ENCODE data around the gene PPP4R2. TPM values are rescaled to one million over a fixed set of nuclear protein-coding genes. Genes with fewer than 3 reads are reported as not detected.
"Not testable (repeated sequence)": the region's sequence is repeated elsewhere in the genome, so short reads cannot be mapped to it uniquely, and the experiment has no call there.

The PPP4R2 gene
- total RNA-seq, 3 donors from 2014 or later (not counting 1 experiment from before 2014, with no cell fraction given) = 50.4 to 72.8 (median 60.1) TPM

GRCh38 chr3:72999951-73000350, 3.3 kb downstream of the PPP4R2 start:
- Mint-ChIP-seq H3K27ac (peak overlapping the region; percentile 86 to 95), H3K4me3 (peak overlapping the region; percentile 77), H3K4me1 (peaks cover 60 to 61% of the 10 kb centered on the region in 2 donors), H3K36me3 (no peaks in the 10 kb centered on the region), H3K27me3 (ENCODE audit: low read depth in 2 of 2) (no peaks in the 10 kb centered on the region), H3K9me3 (no peaks in the 10 kb centered on the region)
- intact Hi-C loops (cut with micrococcal nuclease) = loop anchor here (10.0 kb wide), 2 partner anchors 55 to 555 kb away; partner anchors contain the start of gene RYBP
- TF ChIP-seq, protein P1, sequence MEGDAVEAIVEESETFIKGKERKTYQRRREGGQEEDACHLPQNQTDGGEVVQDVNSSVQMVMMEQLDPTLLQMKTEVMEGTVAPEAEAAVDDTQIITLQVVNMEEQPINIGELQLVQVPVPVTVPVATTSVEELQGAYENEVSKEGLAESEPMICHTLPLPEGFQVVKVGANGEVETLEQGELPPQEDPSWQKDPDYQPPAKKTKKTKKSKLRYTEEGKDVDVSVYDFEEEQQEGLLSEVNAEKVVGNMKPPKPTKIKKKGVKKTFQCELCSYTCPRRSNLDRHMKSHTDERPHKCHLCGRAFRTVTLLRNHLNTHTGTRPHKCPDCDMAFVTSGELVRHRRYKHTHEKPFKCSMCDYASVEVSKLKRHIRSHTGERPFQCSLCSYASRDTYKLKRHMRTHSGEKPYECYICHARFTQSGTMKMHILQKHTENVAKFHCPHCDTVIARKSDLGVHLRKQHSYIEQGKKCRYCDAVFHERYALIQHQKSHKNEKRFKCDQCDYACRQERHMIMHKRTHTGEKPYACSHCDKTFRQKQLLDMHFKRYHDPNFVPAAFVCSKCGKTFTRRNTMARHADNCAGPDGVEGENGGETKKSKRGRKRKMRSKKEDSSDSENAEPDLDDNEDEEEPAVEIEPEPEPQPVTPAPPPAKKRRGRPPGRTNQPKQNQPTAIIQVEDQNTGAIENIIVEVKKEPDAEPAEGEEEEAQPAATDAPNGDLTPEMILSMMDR (IDR thresholded peaks at IDR 0.05) = no peak
- Histone ChIP-seq H3K27ac (ENCODE audit: low read length) (no peak overlapping the region), H3K9me3 (ENCODE audit: control insufficient read depth, insufficient read depth, low read length) (no peaks in the 10 kb centered on the region), H3K4me1 (ENCODE audit: control insufficient read depth, insufficient read depth, low read length) (peaks cover 19% of the 10 kb centered on the region), H3K4me3 (ENCODE audit: low read length) (no peak overlapping the region), H3K36me3 (ENCODE audit: control insufficient read depth, insufficient read depth, low read length) (peaks cover 16% of the 10 kb centered on the region), H3K27me3 (ENCODE audit: control insufficient read depth, insufficient read depth, low read length) (no peaks in the 10 kb centered on the region)
- ATAC-seq = no peak
- DNase-seq = peak in 1 of 2 donors; percentile 47
- 34% methylated on average over 2 of the region's 2 CpGs for WGBS (ENCODE audit: insufficient coverage)

DNA sequence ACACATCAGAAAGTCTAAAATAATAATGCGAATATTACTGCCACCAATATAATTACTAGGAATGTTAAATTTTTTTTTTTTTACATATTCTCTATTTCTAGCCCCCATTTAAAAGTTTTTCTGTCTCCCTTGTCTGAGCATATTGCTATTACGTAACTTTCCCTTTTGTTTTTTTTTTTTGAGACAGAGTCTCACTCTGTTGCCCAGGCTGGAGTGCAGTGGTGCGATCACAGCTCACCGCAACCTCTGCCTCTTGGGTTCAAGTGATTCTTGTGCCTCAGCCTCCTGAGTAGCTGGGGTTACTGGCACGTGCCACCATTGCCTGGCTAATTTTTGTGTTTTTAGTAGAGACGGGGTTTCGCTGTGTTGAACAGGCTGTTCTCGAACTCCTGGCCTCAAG, 6.4 kb downstream of the PPP4R2 start:
- H3K4me1 Mint-ChIP-seq = peaks cover 60 to 70% of the 10 kb centered on the region in 2 donors
- H3K27ac ChIP-seq (ENCODE audit: low read length); H3K27me3 ChIP-seq (ENCODE audit: control insufficient read depth, insufficient read depth, low read length); H3K4me3 ChIP-seq (ENCODE audit: low read length); H3K4me1 ChIP-seq (ENCODE audit: control insufficient read depth, insufficient read depth, low read length); H3K9me3 ChIP-seq (ENCODE audit: control insufficient read depth, insufficient read depth, low read length); DNase-seq; intact Hi-C loops (cut with micrococcal nuclease); ATAC-seq; H3K27me3 Mint-ChIP-seq (ENCODE audit: low read depth in 2 of 2); H3K4me3 Mint-ChIP-seq; H3K36me3 Mint-ChIP-seq; H3K9me3 Mint-ChIP-seq: not testable (repeated sequence)
- H3K36me3 ChIP-seq (ENCODE audit: control insufficient read depth, insufficient read depth, low read length) = peaks cover 24% of the 10 kb centered on the region
- over 99% methylated on average over 7 of the region's 8 CpGs for WGBS (ENCODE audit: insufficient coverage)
- H3K27ac Mint-ChIP-seq = peak overlapping the region; percentile 67 to 72

DNA sequence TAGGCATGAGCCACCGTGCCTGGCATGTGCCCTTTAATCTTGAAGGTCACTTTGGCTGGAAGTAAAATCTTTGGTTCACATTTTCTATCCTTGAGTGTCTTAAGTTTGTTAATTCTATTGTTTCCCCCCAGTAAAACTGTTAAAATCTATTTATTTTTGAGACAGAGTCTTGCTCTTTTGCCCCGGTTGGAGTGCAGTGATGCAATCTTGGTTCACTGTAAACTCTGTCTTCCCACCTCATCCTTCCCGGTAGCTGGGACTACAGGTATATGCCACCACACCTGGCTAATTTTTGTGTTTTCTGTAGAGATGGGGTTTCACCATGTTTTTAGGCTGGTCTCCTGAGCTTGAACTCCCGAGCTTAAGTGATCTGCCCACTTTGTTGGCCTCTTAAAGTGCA, 7.7 kb downstream of the PPP4R2 start:
- H3K9me3 ChIP-seq (ENCODE audit: control insufficient read depth, insufficient read depth, low read length) = no peaks in the 10 kb centered on the region
- WGBS (ENCODE audit: insufficient coverage) = 91% methylated on average over 3 of the region's 4 CpGs
- H3K27ac ChIP-seq (ENCODE audit: low read length) = no peak overlapping the region
- H3K9me3 Mint-ChIP-seq = no peaks in the 10 kb centered on the region
- TF ChIP-seq, protein P1 (IDR thresholded peaks at IDR 0.05) = no peak
- no peaks in the 10 kb centered on the region for H3K36me3 Mint-ChIP-seq
- no peaks in the 10 kb centered on the region for H3K27me3 Mint-ChIP-seq (ENCODE audit: low read depth in 2 of 2)
- ATAC-seq = no peak
- H3K27ac Mint-ChIP-seq = peak overlapping the region; percentile 67 to 72
- H3K27me3 ChIP-seq (ENCODE audit: control insufficient read depth, insufficient read depth, low read length) = no peaks in the 10 kb centered on the region
- H3K4me3 Mint-ChIP-seq = no peak overlapping the region
- H3K4me3 ChIP-seq (ENCODE audit: low read length) = no peak overlapping the region
- DNase-seq = no peak
- peaks cover 23% of the 10 kb centered on the region for H3K36me3 ChIP-seq (ENCODE audit: control insufficient read depth, insufficient read depth, low read length)
- H3K4me1 ChIP-seq (ENCODE audit: control insufficient read depth, insufficient read depth, low read length) = peaks cover 6% of the 10 kb centered on the region
- intact Hi-C loops (cut with micrococcal nuclease) = no loop called here
- H3K4me1 Mint-ChIP-seq = peaks cover 62 to 74% of the 10 kb centered on the region in 2 donors

GRCh38 chr3:73007992-73008712, 11.5 kb downstream of the PPP4R2 start:
- H3K27me3 ChIP-seq (ENCODE audit: control insufficient read depth, insufficient read depth, low read length) = no peaks in the 10 kb centered on the region
- TF ChIP-seq, protein P1 (IDR thresholded peaks at IDR 0.05) = no peak
- Mint-ChIP-seq H3K36me3 (no peaks in the 10 kb centered on the region), H3K9me3 (no peaks in the 10 kb centered on the region), H3K27ac (peak overlapping the region; percentile 30 to 57), H3K4me3 (no peak overlapping the region), H3K4me1 (peaks cover 69 to 82% of the 10 kb centered on the region in 2 donors), H3K27me3 (ENCODE audit: low read depth in 2 of 2) (no peaks in the 10 kb centered on the region)
- no peak overlapping the region for H3K27ac ChIP-seq (ENCODE audit: low read length)
- WGBS (ENCODE audit: insufficient coverage) = 95% methylated on average over 5 of the region's 6 CpGs
- H3K4me3 ChIP-seq (ENCODE audit: low read length) = no peak overlapping the region
- H3K36me3 ChIP-seq (ENCODE audit: control insufficient read depth, insufficient read depth, low read length) = peaks cover 18% of the 10 kb centered on the region
- H3K4me1 ChIP-seq (ENCODE audit: control insufficient read depth, insufficient read depth, low read length) = peaks cover 8% of the 10 kb centered on the region
- DNase-seq = no peak
- intact Hi-C loops (cut with micrococcal nuclease) = no loop called here
- ATAC-seq = no peak
- no peaks in the 10 kb centered on the region for H3K9me3 ChIP-seq (ENCODE audit: control insufficient read depth, insufficient read depth, low read length)

All from natural killer cell (primary cell).